ENCODE measurements around the gene DAPK2.

DNA sequence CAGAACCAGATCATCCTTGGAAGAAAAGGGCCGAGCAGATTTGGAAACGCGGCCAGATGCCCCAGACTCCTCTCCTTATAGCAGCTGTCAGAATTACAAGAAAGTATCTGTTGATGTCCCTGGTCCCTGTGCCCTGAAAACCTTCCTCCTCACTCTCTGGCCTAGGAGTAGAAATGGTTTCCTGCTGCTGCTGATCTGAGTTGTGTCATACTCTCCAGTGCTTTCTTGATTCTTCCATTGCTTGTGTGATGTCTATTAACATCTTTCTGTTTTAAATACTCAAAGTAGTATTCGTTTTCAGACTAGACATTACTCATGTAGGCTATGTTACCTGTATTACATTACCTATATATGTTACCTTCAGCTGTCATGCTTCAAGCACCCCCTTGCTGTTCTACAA lies 185.7 kb downstream of the DAPK2 start:
- TF ChIP-seq CTCF (conservative IDR thresholded peaks at IDR 0.05 in 1 of 2, IDR thresholded peaks at IDR 0.05 in 1 of 2; ENCODE audit: low read depth in 1 of 2, low read length in 2 of 2): no peak
- TF ChIP-seq EZH2 (IDR thresholded peaks at IDR 0.05; ENCODE audit: low read length, missing control alignments): no peak

Measured in fibroblast of lung (primary cell).